Endothelial cell of umbilical vein (primary cell): ENCODE measurements around the gene C22orf23. TPM values are rescaled to one million over a fixed set of nuclear protein-coding genes. Genes with fewer than 3 reads are reported as not detected.

Experiments used
- BruUV-seq: library from RNA; stranded (reverse); fragments of 400-500 nt; replicated peaks from 2 replicates; lab custom pipeline; 2021; lab: Mats Ljungman, UMichigan
- CTCF ChIA-PET: fragments of 300-600, 350-600 bp; sonication (Branson Sonifier 250); formaldehyde crosslinking; loops from one replicate; lab custom pipeline; 2021; ENCODE audit warnings: antibody characterized with exemption, inconsistent platforms; lab: Charles Lee
- POLR2A ChIA-PET: fragments of 300-600, 350-600 bp; sonication (Branson Sonifier 250); formaldehyde crosslinking; loops from one replicate; lab custom pipeline; 2021; ENCODE audit warnings: antibody characterized with exemption, inconsistent platforms; lab: Charles Lee
- DNase-seq: peaks from one replicate; pipeline ENCODE4 v3.0.0-alpha.2; 2011; ENCODE audit warnings: low read depth, low spot score
- FAIRE-seq: peaks from 2 replicates; lab custom pipeline; 2011; peaks lifted over from hg19 to GRCh38; lab: Jason Lieb, UNC
- H2AFZ ChIP-seq: 2 replicates; pipeline ENCODE4 v1.6.0; 2012; ENCODE audit warnings: low read depth, low read length, control low read depth, inconsistent platforms
- H3K27ac ChIP-seq: 2 replicates; pipeline ENCODE4 v1.5.1; 2011; ENCODE audit warnings: low read depth, mild to moderate bottlenecking, control low read depth, low read length, moderate library complexity; ENCODE audit not compliant: insufficient read depth
- H3K27me3 ChIP-seq, 2 experiments: 2 replicates each; pipeline versions ENCODE4 v1.6.0 to v1.6.1; 2011; ENCODE audit warnings: low read length in 2 of 2, mixed read lengths in 1 of 2; ENCODE audit not compliant: control insufficient read depth in 2 of 2, insufficient read depth in 2 of 2
- H3K36me3 ChIP-seq, 2 experiments: 2 replicates in 1 of 2; 3 replicates in 1 of 2; pipeline ENCODE4 v1.5.1; 2011; ENCODE audit warnings: low read length in 2 of 2, mild to moderate bottlenecking in 1 of 2, moderate library complexity in 1 of 2; ENCODE audit not compliant: control insufficient read depth in 2 of 2, insufficient read depth in 2 of 2; ENCODE audit errors: extremely low read depth in 1 of 2
- H3K4me1 ChIP-seq: 3 replicates; pipeline ENCODE4 v1.5.1; 2011; ENCODE audit warnings: mild to moderate bottlenecking, low read length; ENCODE audit not compliant: control insufficient read depth, insufficient read depth; ENCODE audit errors: extremely low read depth
- H3K4me2 ChIP-seq: 2 replicates; pipeline ENCODE4 v1.6.1; 2011; ENCODE audit warnings: low read length, control low read depth, mixed read lengths; ENCODE audit not compliant: insufficient read depth
- H3K4me3 ChIP-seq, 3 experiments: fragments of 200-600 bp in 1 of 3; sonication (generic), shearing (Covaris generic) in 1 of 3; replicated peaks in 1 of 3; 2 replicates each; pipeline ENCODE4 v1.5.1; 2011 to 2016; ENCODE audit warnings: control low read depth in 3 of 3, low read length in 3 of 3, mild to moderate bottlenecking in 2 of 3, inconsistent platforms in 1 of 3, low read depth in 1 of 3, moderate library complexity in 1 of 3; ENCODE audit not compliant: insufficient read depth in 1 of 3
- H3K79me2 ChIP-seq: 2 replicates; pipeline ENCODE4 v1.6.0; 2012; ENCODE audit warnings: low read length, inconsistent platforms; ENCODE audit not compliant: control insufficient read depth, insufficient read depth
- H3K9ac ChIP-seq: replicated peaks from 2 replicates; pipeline ENCODE3; 2011; ENCODE audit warnings: low read length, control low read depth; ENCODE audit not compliant: insufficient read depth; ENCODE audit errors: extremely low read depth
- H3K9me1 ChIP-seq: replicated peaks from 3 replicates; pipeline ENCODE4 v1.6.0; 2011; ENCODE audit warnings: mild to moderate bottlenecking, low read length; ENCODE audit not compliant: control insufficient read depth, insufficient read depth; ENCODE audit errors: extremely low read depth
- H3K9me3 ChIP-seq: replicated peaks from 2 replicates; pipeline ENCODE4 v1.5.1; 2012; ENCODE audit warnings: low read length, inconsistent platforms; ENCODE audit not compliant: control insufficient read depth, insufficient read depth
- H4K20me1 ChIP-seq: replicated peaks from 2 replicates; pipeline ENCODE3; 2011; ENCODE audit warnings: mild to moderate bottlenecking, low read length; ENCODE audit not compliant: control insufficient read depth, insufficient read depth; ENCODE audit errors: extremely low read depth
- CTCF ChIP-seq, 2 donors: IDR thresholded peaks; 1 replicate in 1 of 2; 2 replicates in 1 of 2; pipeline ENCODE4 v1.5.1; 2011; ENCODE audit warnings: low read length in 2 of 2, mild to moderate bottlenecking in 2 of 2, moderate library complexity in 2 of 2, control low read depth in 1 of 2, inconsistent platforms in 1 of 2, low read depth in 1 of 2; ENCODE audit not compliant: insufficient read depth in 1 of 2; ENCODE audit errors: extremely low read depth in 1 of 2
- EZH2 ChIP-seq: IDR thresholded peaks from 2 replicates; pipeline ENCODE4 v1.6.1; 2012; ENCODE audit warnings: borderline replicate concordance, low read depth, mild to moderate bottlenecking, moderate library complexity, low read length, inconsistent platforms; ENCODE audit not compliant: severe bottlenecking
- FOS ChIP-seq: IDR thresholded peaks from 2 replicates; pipeline ENCODE4 v1.6.1; 2011; ENCODE audit warnings: mild to moderate bottlenecking, low read length, moderate library complexity, borderline replicate concordance; ENCODE audit not compliant: insufficient read depth
- GATA2 ChIP-seq: IDR thresholded peaks from 2 replicates; pipeline ENCODE4 v1.7.0; 2011; ENCODE audit warnings: low read depth, mild to moderate bottlenecking, moderate library complexity, mixed read lengths, low read length; ENCODE audit not compliant: insufficient read length, insufficient read depth
- JUN ChIP-seq: IDR thresholded peaks from 2 replicates; pipeline ENCODE4 v1.6.1; 2011; ENCODE audit warnings: borderline replicate concordance, low read depth; ENCODE audit not compliant: insufficient read length, insufficient read depth
- POLR2A ChIP-seq: IDR thresholded peaks from 2 replicates; pipeline ENCODE4 v1.6.1; 2012; ENCODE audit warnings: low read depth, mild to moderate bottlenecking, control low read depth, low read length
- POLR2AphosphoS5 ChIP-seq: IDR thresholded peaks from 2 replicates; pipeline ENCODE4 v1.6.1; 2012; ENCODE audit warnings: low read depth, mild to moderate bottlenecking, control low read depth, low read length, moderate library complexity; ENCODE audit not compliant: insufficient read depth
- dilution Hi-C: fragments of 300-500 bp; cut with MboI; formaldehyde crosslinking; loops from one replicate; pipeline ENCODE4 v1.15.0; 2019; ENCODE audit warnings: low sequenced_read_pairs; ENCODE audit not compliant: extremely low pct_ligation_motif_present
- intact Hi-C: fragments of 100-400 bp; cut with micrococcal nuclease; formaldehyde crosslinking; loops from one replicate; pipeline ENCODE4 v1.10.0; 2022
- polyA plus RNA-seq, 4 experiments: library from polyadenylated mRNA; depleted of rRNA in 3 of 4; stranded (reverse) in 3 of 4; unstranded in 1 of 4; fragments of >200 nt; gene quantifications; 2 replicates each; pipeline versions ENCODE4 v1.2.1 to v1.2.3, GENCODE V29; 2011 to 2012; ENCODE audit warnings: missing spikeins in 1 of 4
- total RNA-seq: library from RNA; stranded (reverse); gene quantifications from 2 replicates; pipeline ENCODE4 v1.2.3, GENCODE V29; 2021
- TF ChIP-seq, protein P1 (sequence below): IDR thresholded peaks from 2 replicates; pipeline ENCODE4 v1.6.1; 2011; ENCODE audit not compliant: insufficient read depth, insufficient read length

Gene C22orf23
- total and polyA plus RNA-seq, 2 donors (not counting 3 experiments of a cell fraction or from before 2014, with no cell fraction given), result 0.23 to 0.44 TPM

- CTCF ChIA-PET, result interaction anchor here (3.6 kb wide), 1 partner anchor 11 kb away, joined by 29 read pairs; no protein-coding TSS in a partner anchor
- Histone ChIP-seq H3K4me2 (no peak overlapping the region), H4K20me1 (no peaks in the 10 kb centered on the region), H3K4me3 (no peak overlapping the region), H3K27ac (no peak overlapping the region), H3K4me1 (peaks cover 16% of the 10 kb centered on the region), H2AFZ (no peak overlapping the region), H3K27me3 (no peaks in the 10 kb centered on the region), H3K79me2 (no peaks in the 10 kb centered on the region), H3K36me3 (no peaks in the 10 kb centered on the region), H3K9me3 (no peaks in the 10 kb centered on the region), H3K9ac (no peak overlapping the region), H3K9me1 (no peaks in the 10 kb centered on the region)
- BruUV-seq, result no TSS peak
- intact Hi-C loops, result no loop called here
- POLR2A ChIA-PET, result interaction anchor here (0.6 kb wide), 1 partner anchor 20 kb away, joined by 6 read pairs; no protein-coding TSS in a partner anchor
- no peak for FAIRE-seq
- TF ChIP-seq POLR2A, result no peak
- TF ChIP-seq FOS, result no peak
- TF ChIP-seq POLR2AphosphoS5, result no peak
- TF ChIP-seq EZH2, result no peak
- no peak for TF ChIP-seq CTCF (IDR thresholded peaks at IDR 0.05; ENCODE audit: extremely low read depth in 1 of 2, insufficient read depth in 1 of 2, low read depth in 1 of 2, low read length in 2 of 2)
- no peak for TF ChIP-seq JUN
- TF ChIP-seq GATA2, result no peak
- TF ChIP-seq, protein P1, sequence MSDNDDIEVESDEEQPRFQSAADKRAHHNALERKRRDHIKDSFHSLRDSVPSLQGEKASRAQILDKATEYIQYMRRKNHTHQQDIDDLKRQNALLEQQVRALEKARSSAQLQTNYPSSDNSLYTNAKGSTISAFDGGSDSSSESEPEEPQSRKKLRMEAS, result no peak
- dilution Hi-C loops, result no loop called here
- no peak for DNase-seq
Observed at GRCh38 chr22:37898441-37899181, 54.8 kb downstream of the C22orf23 start.
